Endothelial cell of umbilical vein (primary cell): ENCODE measurements around the gene RBM4. TPM values are rescaled to one million over a fixed set of nuclear protein-coding genes. Genes with fewer than 3 reads are reported as not detected.

Experiments
- BruUV-seq: library from RNA; stranded (reverse); fragments of 400-500 nt; replicated peaks from 2 replicates; lab custom pipeline; 2021; lab: Mats Ljungman, UMichigan
- CTCF ChIA-PET: fragments of 300-600, 350-600 bp; sonication (Branson Sonifier 250); formaldehyde crosslinking; loops from one replicate; lab custom pipeline; 2021; ENCODE audit warnings: antibody characterized with exemption, inconsistent platforms; lab: Charles Lee
- POLR2A ChIA-PET: fragments of 300-600, 350-600 bp; sonication (Branson Sonifier 250); formaldehyde crosslinking; loops from one replicate; lab custom pipeline; 2021; ENCODE audit warnings: antibody characterized with exemption, inconsistent platforms; lab: Charles Lee
- DNase-seq: peaks from one replicate; pipeline ENCODE4 v3.0.0-alpha.2; 2011; ENCODE audit warnings: low read depth, low spot score
- FAIRE-seq: peaks from 2 replicates; lab custom pipeline; 2011; peaks lifted over from hg19 to GRCh38; lab: Jason Lieb, UNC
- H2AFZ ChIP-seq: 2 replicates; pipeline ENCODE4 v1.6.0; 2012; ENCODE audit warnings: low read depth, low read length, control low read depth, inconsistent platforms
- H3K27ac ChIP-seq: 2 replicates; pipeline ENCODE4 v1.5.1; 2011; ENCODE audit warnings: low read depth, mild to moderate bottlenecking, control low read depth, low read length, moderate library complexity; ENCODE audit not compliant: insufficient read depth
- H3K27me3 ChIP-seq, 2 experiments: 2 replicates each; pipeline versions ENCODE4 v1.6.0 to v1.6.1; 2011; ENCODE audit warnings: low read length in 2 of 2, mixed read lengths in 1 of 2; ENCODE audit not compliant: control insufficient read depth in 2 of 2, insufficient read depth in 2 of 2
- H3K36me3 ChIP-seq, 2 experiments: 2 replicates in 1 of 2; 3 replicates in 1 of 2; pipeline ENCODE4 v1.5.1; 2011; ENCODE audit warnings: low read length in 2 of 2, mild to moderate bottlenecking in 1 of 2, moderate library complexity in 1 of 2; ENCODE audit not compliant: control insufficient read depth in 2 of 2, insufficient read depth in 2 of 2; ENCODE audit errors: extremely low read depth in 1 of 2
- H3K4me1 ChIP-seq: 3 replicates; pipeline ENCODE4 v1.5.1; 2011; ENCODE audit warnings: mild to moderate bottlenecking, low read length; ENCODE audit not compliant: control insufficient read depth, insufficient read depth; ENCODE audit errors: extremely low read depth
- H3K4me2 ChIP-seq: 2 replicates; pipeline ENCODE4 v1.6.1; 2011; ENCODE audit warnings: low read length, control low read depth, mixed read lengths; ENCODE audit not compliant: insufficient read depth
- H3K4me3 ChIP-seq, 3 experiments: fragments of 200-600 bp in 1 of 3; sonication (generic), shearing (Covaris generic) in 1 of 3; replicated peaks in 1 of 3; 2 replicates each; pipeline ENCODE4 v1.5.1; 2011 to 2016; ENCODE audit warnings: control low read depth in 3 of 3, low read length in 3 of 3, mild to moderate bottlenecking in 2 of 3, inconsistent platforms in 1 of 3, low read depth in 1 of 3, moderate library complexity in 1 of 3; ENCODE audit not compliant: insufficient read depth in 1 of 3
- H3K79me2 ChIP-seq: 2 replicates; pipeline ENCODE4 v1.6.0; 2012; ENCODE audit warnings: low read length, inconsistent platforms; ENCODE audit not compliant: control insufficient read depth, insufficient read depth
- H3K9ac ChIP-seq: replicated peaks from 2 replicates; pipeline ENCODE3; 2011; ENCODE audit warnings: low read length, control low read depth; ENCODE audit not compliant: insufficient read depth; ENCODE audit errors: extremely low read depth
- H3K9me1 ChIP-seq: replicated peaks from 3 replicates; pipeline ENCODE4 v1.6.0; 2011; ENCODE audit warnings: mild to moderate bottlenecking, low read length; ENCODE audit not compliant: control insufficient read depth, insufficient read depth; ENCODE audit errors: extremely low read depth
- H3K9me3 ChIP-seq: replicated peaks from 2 replicates; pipeline ENCODE4 v1.5.1; 2012; ENCODE audit warnings: low read length, inconsistent platforms; ENCODE audit not compliant: control insufficient read depth, insufficient read depth
- H4K20me1 ChIP-seq: replicated peaks from 2 replicates; pipeline ENCODE3; 2011; ENCODE audit warnings: mild to moderate bottlenecking, low read length; ENCODE audit not compliant: control insufficient read depth, insufficient read depth; ENCODE audit errors: extremely low read depth
- GATA2 ChIP-seq: IDR thresholded peaks from 2 replicates; pipeline ENCODE4 v1.7.0; 2011; ENCODE audit warnings: low read depth, mild to moderate bottlenecking, moderate library complexity, mixed read lengths, low read length; ENCODE audit not compliant: insufficient read length, insufficient read depth
- MYC ChIP-seq: IDR thresholded peaks from one replicate; pipeline ENCODE4 v1.6.1; 2011; ENCODE audit warnings: mild to moderate bottlenecking, low read depth, low read length
- POLR2A ChIP-seq: IDR thresholded peaks from 2 replicates; pipeline ENCODE4 v1.6.1; 2012; ENCODE audit warnings: low read depth, mild to moderate bottlenecking, control low read depth, low read length
- POLR2AphosphoS5 ChIP-seq: IDR thresholded peaks from 2 replicates; pipeline ENCODE4 v1.6.1; 2012; ENCODE audit warnings: low read depth, mild to moderate bottlenecking, control low read depth, low read length, moderate library complexity; ENCODE audit not compliant: insufficient read depth
- dilution Hi-C: fragments of 300-500 bp; cut with MboI; formaldehyde crosslinking; loops from one replicate; pipeline ENCODE4 v1.15.0; 2019; ENCODE audit warnings: low sequenced_read_pairs; ENCODE audit not compliant: extremely low pct_ligation_motif_present
- intact Hi-C: fragments of 100-400 bp; cut with micrococcal nuclease; formaldehyde crosslinking; loops from one replicate; pipeline ENCODE4 v1.10.0; 2022
- polyA plus RNA-seq, 4 experiments: library from polyadenylated mRNA; depleted of rRNA in 3 of 4; stranded (reverse) in 3 of 4; unstranded in 1 of 4; fragments of >200 nt; gene quantifications; 2 replicates each; pipeline versions ENCODE4 v1.2.1 to v1.2.3, GENCODE V29; 2011 to 2012; ENCODE audit warnings: missing spikeins in 1 of 4
- total RNA-seq: library from RNA; stranded (reverse); gene quantifications from 2 replicates; pipeline ENCODE4 v1.2.3, GENCODE V29; 2021
- TF ChIP-seq, protein P1 (sequence below): IDR thresholded peaks from 2 replicates; pipeline ENCODE4 v1.6.1; 2011; ENCODE audit not compliant: insufficient read depth, insufficient read length

The RBM4 gene
- total and polyA plus RNA-seq, 2 donors (not counting 3 experiments of a cell fraction or from before 2014, with no cell fraction given), result 153 to 361 TPM

DNA sequence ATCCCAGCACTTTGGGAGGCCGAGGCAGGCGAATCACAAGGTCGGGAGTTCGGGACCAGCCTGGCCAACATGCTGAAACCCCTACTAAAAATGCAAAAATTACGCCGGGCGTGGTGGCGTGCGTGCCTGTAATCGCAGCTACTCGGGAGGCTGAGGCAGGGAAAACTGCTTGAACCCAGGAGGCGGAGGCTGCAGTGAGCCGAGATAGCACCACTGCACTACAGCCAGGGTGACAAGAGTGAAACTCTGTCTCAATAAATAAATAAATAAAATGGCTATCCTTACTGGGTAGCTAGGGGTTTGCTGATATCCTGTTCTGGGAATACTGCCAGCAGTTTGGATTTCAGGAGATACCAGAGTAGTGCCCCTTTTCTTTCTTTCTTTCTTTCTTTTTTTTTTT lies 24.4 kb upstream of the RBM4 start:
- ChIA-PET CTCF (no interaction called here), POLR2A (interaction anchor here (0.7 kb wide), 1 partner anchor 24 kb away, joined by 3 read pairs; no protein-coding TSS in a partner anchor)
- no peak overlapping the region for H2AFZ ChIP-seq
- H3K9me3 ChIP-seq, result no peaks in the 10 kb centered on the region
- H4K20me1 ChIP-seq, result peaks cover 7% of the 10 kb centered on the region
- dilution Hi-C loops (no loop called here), intact Hi-C loops (no loop called here)
- no peak overlapping the region for H3K4me2 ChIP-seq
- H3K36me3 ChIP-seq, result no peaks in the 10 kb centered on the region
- no peaks in the 10 kb centered on the region for H3K27me3 ChIP-seq
- FAIRE-seq (no peak), DNase-seq (no peak)
- no peak overlapping the region for H3K9ac ChIP-seq
- no TSS peak for BruUV-seq
- peaks cover 26% of the 10 kb centered on the region for H3K79me2 ChIP-seq
- H3K9me1 ChIP-seq, result no peaks in the 10 kb centered on the region
- no peak overlapping the region for H3K4me3 ChIP-seq
- TF ChIP-seq GATA2 (no peak), POLR2AphosphoS5 (no peak), POLR2A (no peak)
- TF ChIP-seq, protein P1, sequence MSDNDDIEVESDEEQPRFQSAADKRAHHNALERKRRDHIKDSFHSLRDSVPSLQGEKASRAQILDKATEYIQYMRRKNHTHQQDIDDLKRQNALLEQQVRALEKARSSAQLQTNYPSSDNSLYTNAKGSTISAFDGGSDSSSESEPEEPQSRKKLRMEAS, result no peak
- H3K27ac ChIP-seq, result no peak overlapping the region
- peaks cover 15% of the 10 kb centered on the region for H3K4me1 ChIP-seq

DNA sequence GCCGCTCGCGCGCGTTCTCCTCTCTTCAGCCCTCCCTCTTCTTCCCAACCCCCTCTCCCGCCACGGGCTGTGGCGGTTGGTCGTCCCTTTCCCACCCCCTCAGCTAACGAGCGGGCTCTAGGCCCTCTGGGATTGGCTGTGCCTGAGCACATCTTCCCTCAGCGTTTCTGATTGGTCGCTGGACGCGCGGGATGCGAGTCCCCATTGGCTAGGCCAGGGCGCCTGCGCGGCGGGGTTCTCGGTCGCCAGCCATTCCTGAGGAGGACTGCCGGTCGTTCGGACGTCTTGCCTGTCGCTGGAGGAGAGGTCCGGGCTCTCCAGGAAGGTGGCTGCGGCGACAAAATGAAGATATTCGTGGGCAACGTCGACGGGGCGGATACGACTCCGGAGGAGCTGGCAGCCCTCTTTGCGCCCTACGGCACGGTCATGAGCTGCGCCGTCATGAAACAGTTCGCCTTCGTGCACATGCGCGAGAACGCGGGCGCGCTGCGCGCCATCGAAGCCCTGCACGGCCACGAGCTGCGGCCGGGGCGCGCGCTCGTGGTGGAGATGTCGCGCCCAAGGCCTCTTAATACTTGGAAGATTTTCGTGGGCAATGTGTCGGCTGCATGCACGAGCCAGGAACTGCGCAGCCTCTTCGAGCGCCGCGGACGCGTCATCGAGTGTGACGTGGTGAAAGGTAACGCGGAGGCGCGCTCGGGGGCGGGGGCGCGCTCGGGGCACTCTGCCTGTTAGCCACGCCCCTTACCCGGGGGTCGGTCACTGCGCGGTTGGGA lies 21.9 kb upstream of the RBM4 start, which contains the start of gene RBM14:
RBM14 (plus strand) TSS at position 252 of the 776 bp plus-strand sequence; CDS start at position 343, 91 bp downstream.
- POLR2A ChIA-PET, result interaction anchor here (0.5 to 2.0 kb wide), 12 partner anchors 10 to 71 kb away, joined by 3 to 26 read pairs (median 6); partner anchors contain the start of genes CTSF, RBM4, RBM4B and ZDHHC24
- DNase-seq (peak; percentile 99), FAIRE-seq (peak; percentile 99)
- Histone ChIP-seq H3K9me3 (no peaks in the 10 kb centered on the region), H3K4me3 (peak within 1 kb of the TSS; percentile 55 to 93 (median 75)), H2AFZ (peak within 1 kb of the TSS; percentile 42), H3K27ac (peak within 1 kb of the TSS; percentile 86), H3K79me2 (peaks cover 49% of the 10 kb centered on the region), H3K4me2 (peak within 1 kb of the TSS; percentile 94), H3K27me3 (no peaks in the 10 kb centered on the region), H3K36me3 (no peaks in the 10 kb centered on the region), H3K9ac (peak within 1 kb of the TSS; percentile 68), H3K9me1 (no peaks in the 10 kb centered on the region), H3K4me1 (peaks cover 24% of the 10 kb centered on the region), H4K20me1 (peaks cover 10% of the 10 kb centered on the region)
- TF ChIP-seq MYC, result no peak
- TF ChIP-seq POLR2A, result peak; percentile 98
- TF ChIP-seq POLR2AphosphoS5, result peak; percentile 93
- no peak for TF ChIP-seq GATA2
- CTCF ChIA-PET, result interaction anchor here (1.0 to 2.2 kb wide), 2 partner anchors 24 to 61 kb away, joined by 3 to 14 read pairs; partner anchors contain the start of genes CCDC87, CCS and RBM4B
- dilution Hi-C loops (no loop called here), intact Hi-C loops (loop anchor here (1.0 kb wide), 4 partner anchors 22 to 70 kb away; partner anchors contain the start of genes ACTN3, CCDC87, CCS and RBM4)
- BruUV-seq, result no TSS peak
